ENCODE data around the gene OSBPL8. TPM values are rescaled to one million over a fixed set of nuclear protein-coding genes. Genes with fewer than 3 reads are reported as not detected.

Gene OSBPL8
- total and polyA plus RNA-seq, 4 donors = 6.9 to 32.5 (median 22.9) TPM

DNA sequence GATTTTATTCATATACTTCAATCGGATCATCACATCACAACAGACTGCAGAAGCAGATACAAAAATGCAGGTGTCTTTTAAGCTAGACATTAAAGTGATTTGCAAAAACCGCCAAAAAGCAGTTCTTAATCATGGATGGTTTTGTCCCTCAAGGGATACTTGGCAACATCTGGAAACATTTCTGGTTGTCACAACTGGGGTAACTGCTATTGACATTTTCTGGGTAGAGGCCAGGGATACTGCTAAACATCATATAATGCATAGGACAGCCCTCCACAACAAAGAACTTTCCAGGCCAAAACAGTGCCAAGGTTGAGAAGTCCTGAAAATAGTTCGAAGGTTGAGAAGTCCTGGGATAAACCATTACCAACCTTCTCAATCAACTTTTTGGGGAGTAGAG lies 109.6 kb downstream of the OSBPL8 start:
- Histone ChIP-seq H3K27me3 (ENCODE audit: control insufficient read depth in 4 of 4, insufficient read depth in 4 of 4, low read length in 3 of 4) (no peaks in the 10 kb centered on the region), H3K36me3 (ENCODE audit: control insufficient read depth in 4 of 4, insufficient read depth in 3 of 4, low read depth in 1 of 4, low read length in 3 of 4) (peaks cover 0 to 3% (median 1%) of the 10 kb centered on the region in 4 donors), H3K4me3 (ENCODE audit: low read depth in 1 of 3, low read length in 3 of 3) (no peak overlapping the region), H3K4me1 (ENCODE audit: control insufficient read depth in 4 of 4, insufficient read depth in 4 of 4, low read length in 3 of 4) (no peaks in the 10 kb centered on the region), H3K9me3 (ENCODE audit: control insufficient read depth in 4 of 4, low read length in 3 of 4) (no peaks in the 10 kb centered on the region), H3K27ac (ENCODE audit: low read depth in 1 of 2, low read length in 2 of 2) (no peak overlapping the region), H3K9ac (ENCODE audit: low read depth in 1 of 2, low read length in 2 of 2) (no peak overlapping the region)
- WGBS = 98% methylated on average over 3 of the region's 3 CpGs
- TF ChIP-seq EGR1 (IDR thresholded peaks at IDR 0.05; ENCODE audit: low read depth in 2 of 2) (no peak), ATF3 (IDR thresholded peaks at IDR 0.05) (no peak), NR2F2 (IDR thresholded peaks at IDR 0.05) (no peak), SP1 (IDR thresholded peaks at IDR 0.05) (no peak), RAD21 (IDR thresholded peaks at IDR 0.05) (no peak), TAF1 (conservative IDR thresholded peaks at IDR 0.05) (no peak), FOXA2 (IDR thresholded peaks at IDR 0.05) (no peak), FOXA1 (IDR thresholded peaks at IDR 0.05) (no peak), YY1 (IDR thresholded peaks at IDR 0.05) (no peak), ZBTB33 (IDR thresholded peaks at IDR 0.05) (no peak), JUND (IDR thresholded peaks at IDR 0.05) (no peak), HNF4A (conservative IDR thresholded peaks at IDR 0.05) (no peak), HNF4G (IDR thresholded peaks at IDR 0.05) (no peak), RXRA (IDR thresholded peaks at IDR 0.05) (no peak), GABPA (IDR thresholded peaks at IDR 0.05 in 1 of 2, conservative IDR thresholded peaks at IDR 0.05 in 1 of 2) (no peak), CTCF (IDR thresholded peaks at IDR 0.05; ENCODE audit: low read depth, low read length, missing input control) (no peak)
- TF ChIP-seq, protein P1, sequence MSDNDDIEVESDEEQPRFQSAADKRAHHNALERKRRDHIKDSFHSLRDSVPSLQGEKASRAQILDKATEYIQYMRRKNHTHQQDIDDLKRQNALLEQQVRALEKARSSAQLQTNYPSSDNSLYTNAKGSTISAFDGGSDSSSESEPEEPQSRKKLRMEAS (IDR thresholded peaks at IDR 0.05) = no peak
- TF ChIP-seq, protein P2, sequence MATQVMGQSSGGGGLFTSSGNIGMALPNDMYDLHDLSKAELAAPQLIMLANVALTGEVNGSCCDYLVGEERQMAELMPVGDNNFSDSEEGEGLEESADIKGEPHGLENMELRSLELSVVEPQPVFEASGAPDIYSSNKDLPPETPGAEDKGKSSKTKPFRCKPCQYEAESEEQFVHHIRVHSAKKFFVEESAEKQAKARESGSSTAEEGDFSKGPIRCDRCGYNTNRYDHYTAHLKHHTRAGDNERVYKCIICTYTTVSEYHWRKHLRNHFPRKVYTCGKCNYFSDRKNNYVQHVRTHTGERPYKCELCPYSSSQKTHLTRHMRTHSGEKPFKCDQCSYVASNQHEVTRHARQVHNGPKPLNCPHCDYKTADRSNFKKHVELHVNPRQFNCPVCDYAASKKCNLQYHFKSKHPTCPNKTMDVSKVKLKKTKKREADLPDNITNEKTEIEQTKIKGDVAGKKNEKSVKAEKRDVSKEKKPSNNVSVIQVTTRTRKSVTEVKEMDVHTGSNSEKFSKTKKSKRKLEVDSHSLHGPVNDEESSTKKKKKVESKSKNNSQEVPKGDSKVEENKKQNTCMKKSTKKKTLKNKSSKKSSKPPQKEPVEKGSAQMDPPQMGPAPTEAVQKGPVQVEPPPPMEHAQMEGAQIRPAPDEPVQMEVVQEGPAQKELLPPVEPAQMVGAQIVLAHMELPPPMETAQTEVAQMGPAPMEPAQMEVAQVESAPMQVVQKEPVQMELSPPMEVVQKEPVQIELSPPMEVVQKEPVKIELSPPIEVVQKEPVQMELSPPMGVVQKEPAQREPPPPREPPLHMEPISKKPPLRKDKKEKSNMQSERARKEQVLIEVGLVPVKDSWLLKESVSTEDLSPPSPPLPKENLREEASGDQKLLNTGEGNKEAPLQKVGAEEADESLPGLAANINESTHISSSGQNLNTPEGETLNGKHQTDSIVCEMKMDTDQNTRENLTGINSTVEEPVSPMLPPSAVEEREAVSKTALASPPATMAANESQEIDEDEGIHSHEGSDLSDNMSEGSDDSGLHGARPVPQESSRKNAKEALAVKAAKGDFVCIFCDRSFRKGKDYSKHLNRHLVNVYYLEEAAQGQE (IDR thresholded peaks at IDR 0.05) = no peak
- DNase-seq (ENCODE audit: low spot score) = no peak

Measured in liver (tissue), 9 donors.